Caco-2 (cell line): Measurements from ENCODE around the gene DAB2IP. TPM values are rescaled to one million over a fixed set of nuclear protein-coding genes. Genes with fewer than 3 reads are reported as not detected.

ENCODE experiments used
- BruUV-seq: library from RNA; stranded (reverse); fragments of 400-500 nt; replicated peaks from 2 replicates; lab custom pipeline; 2021; lab: Mats Ljungman, UMichigan
- CTCF ChIA-PET: fragments of 300-600 bp; sonication (Branson Sonifier 250); formaldehyde crosslinking; loops from one replicate; lab custom pipeline; 2022; ENCODE audit warnings: antibody characterized with exemption; lab: Charles Lee
- POLR2A ChIA-PET: fragments of 300-600 bp; sonication (Branson Sonifier 250); formaldehyde crosslinking; loops from one replicate; lab custom pipeline; 2022; ENCODE audit warnings: antibody characterized with exemption; lab: Charles Lee
- DNase-seq, 2 experiments: peaks; one replicate each; pipeline versions ENCODE4 v3.0.0 to v3.0.0-alpha.2; 2020 to 2022
- H3K27me3 ChIP-seq: replicated peaks from 2 replicates; pipeline ENCODE4 v1.6.0; 2011; ENCODE audit warnings: low read length; ENCODE audit not compliant: control insufficient read depth, insufficient read depth
- H3K36me3 ChIP-seq: 2 replicates; pipeline ENCODE4 v1.5.1; 2011; ENCODE audit warnings: low read length; ENCODE audit not compliant: control insufficient read depth, insufficient read depth
- H3K4me1 ChIP-seq: fragments of 250-450 bp; sonication (Bioruptor Pico); 2 replicates; pipeline ENCODE4 v1.5.1; 2020; ENCODE audit warnings: mild to moderate bottlenecking
- H3K4me3 ChIP-seq: 2 replicates; pipeline ENCODE4 v1.5.1; 2011; ENCODE audit warnings: low read depth, mild to moderate bottlenecking, control low read depth, low read length
- H3K9me3 ChIP-seq: fragments of 250-450 bp; sonication (Bioruptor Pico); 2 replicates; pipeline ENCODE4 v1.5.1; 2020; ENCODE audit warnings: mild to moderate bottlenecking, moderate library complexity
- H3K27ac Mint-ChIP-seq: one replicate; pipeline ENCODE4 v1.8.0; 2022; ENCODE audit warnings: mixed read lengths; ENCODE audit not compliant: unreplicated experiment
- H3K27me3 Mint-ChIP-seq: one replicate; pipeline ENCODE4 v1.8.0; 2022; ENCODE audit warnings: mixed read lengths; ENCODE audit not compliant: insufficient read depth, unreplicated experiment
- H3K36me3 Mint-ChIP-seq: one replicate; pipeline ENCODE4 v1.8.0; 2022; ENCODE audit warnings: mild to moderate bottlenecking, mixed read lengths; ENCODE audit not compliant: insufficient read depth, unreplicated experiment
- H3K4me1 Mint-ChIP-seq: one replicate; pipeline ENCODE4 v1.8.0; 2022; ENCODE audit warnings: low read depth, mixed read lengths; ENCODE audit not compliant: unreplicated experiment
- H3K4me3 Mint-ChIP-seq: one replicate; pipeline ENCODE4 v1.8.0; 2022; ENCODE audit warnings: mild to moderate bottlenecking, moderate library complexity, mixed read lengths; ENCODE audit not compliant: unreplicated experiment
- H3K9me3 Mint-ChIP-seq: one replicate; pipeline ENCODE4 v1.8.0; 2022; ENCODE audit warnings: mixed read lengths; ENCODE audit not compliant: unreplicated experiment
- intact Hi-C: fragments of 100-400 bp; cut with micrococcal nuclease; formaldehyde crosslinking; loops from one replicate; pipeline ENCODE4 v1.10.0; 2022; ENCODE audit not compliant: unreplicated experiment
- total RNA-seq: library from RNA; stranded (reverse); gene quantifications from 2 replicates; pipeline ENCODE4 v1.2.3, GENCODE V29; 2022
- TF ChIP-seq, protein P1 (sequence below), 2 experiments: fragments of 200-600 bp in 1 of 2; IDR thresholded peaks; 1 replicate in 1 of 2; 2 replicates in 1 of 2; pipeline versions ENCODE4 v1.5.1 to v1.8.0; 2011 to 2022; ENCODE audit warnings: antibody characterized with exemption in 1 of 2, control low read depth in 1 of 2, inconsistent platforms in 1 of 2, low read depth in 1 of 2, low read length in 1 of 2, mild to moderate bottlenecking in 1 of 2, moderate library complexity in 1 of 2; ENCODE audit not compliant: insufficient read depth in 1 of 2, severe bottlenecking in 1 of 2, unreplicated experiment in 1 of 2

The DAB2IP gene
- total RNA-seq, 1 experiment from 2014 or later = 26.0 TPM

DNA sequence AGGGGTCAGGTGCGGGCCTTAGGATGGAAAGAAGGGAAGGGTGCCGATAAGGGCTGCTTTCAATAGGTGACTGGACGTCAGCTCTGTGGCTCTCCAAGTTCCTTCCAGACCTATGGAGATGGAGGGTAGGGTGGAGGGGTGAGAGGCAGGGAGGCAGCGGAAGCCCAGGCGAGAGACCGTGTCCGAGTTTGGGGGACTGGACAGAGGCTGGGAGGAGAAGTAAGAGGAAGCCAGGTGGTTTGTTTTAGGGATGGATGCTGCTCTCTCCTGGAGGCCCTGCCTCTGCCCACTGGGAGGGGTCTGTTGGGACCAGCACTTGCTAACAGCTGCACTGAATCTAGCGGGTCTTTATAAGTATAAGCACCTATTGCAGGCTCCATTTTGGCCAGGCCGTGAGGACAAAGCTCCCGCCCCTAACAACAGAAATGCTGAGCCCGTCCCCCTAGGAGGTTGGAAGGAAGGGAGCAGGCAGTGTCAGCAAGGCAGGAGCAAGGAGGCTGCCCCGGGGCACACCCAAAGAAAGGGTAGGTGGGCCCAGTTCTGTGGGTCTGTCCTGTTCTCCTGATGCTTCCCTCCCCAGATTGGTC, 167.5 kb downstream of the DAB2IP start:
- Histone ChIP-seq H3K9me3 (no peaks in the 10 kb centered on the region), H3K36me3 (no peaks in the 10 kb centered on the region), H3K4me1 (peaks cover 4% of the 10 kb centered on the region; the same call in 1 of the 2 replicates), H3K27me3 (no peaks in the 10 kb centered on the region; the same call in 1 of the 2 replicates), H3K4me3 (no peak overlapping the region)
- DNase-seq = no peak
- BruUV-seq = no TSS peak
- H3K4me3 Mint-ChIP-seq = no peak overlapping the region
- intact Hi-C loops = no loop called here
- TF ChIP-seq, protein P1, sequence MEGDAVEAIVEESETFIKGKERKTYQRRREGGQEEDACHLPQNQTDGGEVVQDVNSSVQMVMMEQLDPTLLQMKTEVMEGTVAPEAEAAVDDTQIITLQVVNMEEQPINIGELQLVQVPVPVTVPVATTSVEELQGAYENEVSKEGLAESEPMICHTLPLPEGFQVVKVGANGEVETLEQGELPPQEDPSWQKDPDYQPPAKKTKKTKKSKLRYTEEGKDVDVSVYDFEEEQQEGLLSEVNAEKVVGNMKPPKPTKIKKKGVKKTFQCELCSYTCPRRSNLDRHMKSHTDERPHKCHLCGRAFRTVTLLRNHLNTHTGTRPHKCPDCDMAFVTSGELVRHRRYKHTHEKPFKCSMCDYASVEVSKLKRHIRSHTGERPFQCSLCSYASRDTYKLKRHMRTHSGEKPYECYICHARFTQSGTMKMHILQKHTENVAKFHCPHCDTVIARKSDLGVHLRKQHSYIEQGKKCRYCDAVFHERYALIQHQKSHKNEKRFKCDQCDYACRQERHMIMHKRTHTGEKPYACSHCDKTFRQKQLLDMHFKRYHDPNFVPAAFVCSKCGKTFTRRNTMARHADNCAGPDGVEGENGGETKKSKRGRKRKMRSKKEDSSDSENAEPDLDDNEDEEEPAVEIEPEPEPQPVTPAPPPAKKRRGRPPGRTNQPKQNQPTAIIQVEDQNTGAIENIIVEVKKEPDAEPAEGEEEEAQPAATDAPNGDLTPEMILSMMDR (IDR thresholded peaks at IDR 0.05; ENCODE audit: insufficient read depth in 1 of 2, low read depth in 1 of 2, low read length in 1 of 2, severe bottlenecking in 1 of 2, unreplicated experiment in 1 of 2) = no peak
- no peaks in the 10 kb centered on the region for H3K36me3 Mint-ChIP-seq
- ChIA-PET CTCF (no interaction called here), POLR2A (no interaction called here)
- no peaks in the 10 kb centered on the region for H3K27me3 Mint-ChIP-seq
- no peaks in the 10 kb centered on the region for H3K9me3 Mint-ChIP-seq
- no peaks in the 10 kb centered on the region for H3K4me1 Mint-ChIP-seq
- H3K27ac Mint-ChIP-seq = no peak overlapping the region

DNA sequence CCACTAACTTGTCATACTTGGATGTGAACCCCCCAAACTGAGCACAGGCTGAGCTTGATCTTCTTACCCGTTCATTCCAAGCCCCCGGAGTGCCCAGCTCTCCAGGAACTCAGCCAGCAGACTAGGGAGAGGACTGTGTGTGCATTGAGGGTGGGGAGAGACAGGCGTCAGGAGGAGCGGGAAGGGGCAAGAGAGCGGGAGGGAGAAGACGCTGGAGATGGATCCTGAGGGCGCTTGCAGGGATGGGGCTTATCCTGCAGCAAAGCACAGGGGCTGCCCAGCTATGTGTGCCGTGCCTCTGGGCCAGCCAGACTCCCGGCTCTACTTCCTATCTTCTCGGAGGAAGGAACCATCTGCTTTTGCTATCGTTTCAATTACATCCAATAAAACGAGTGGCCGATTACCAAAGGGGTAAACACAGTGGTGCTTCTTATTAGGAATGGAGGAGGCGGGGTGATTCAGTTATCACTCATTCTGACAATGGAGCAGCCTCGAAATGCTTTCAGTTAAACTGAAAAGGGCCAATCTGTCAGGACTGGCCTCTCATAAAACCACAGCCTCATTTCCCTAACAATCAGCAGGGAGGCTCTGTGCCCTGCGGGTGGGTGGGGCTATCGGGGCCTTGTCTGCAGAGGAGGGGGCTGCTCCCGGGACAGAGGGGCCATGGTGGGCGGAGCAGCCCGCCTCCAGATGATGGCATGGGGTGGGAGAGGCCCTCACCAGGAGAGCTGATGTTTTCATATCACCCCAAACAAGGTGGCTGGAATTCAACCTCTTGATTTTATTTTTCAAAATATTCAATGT, 168.2 kb downstream of the DAB2IP start:
- Mint-ChIP-seq H3K27me3 (no peaks in the 10 kb centered on the region), H3K4me3 (no peak overlapping the region), H3K36me3 (no peaks in the 10 kb centered on the region), H3K27ac (no peak overlapping the region), H3K9me3 (no peaks in the 10 kb centered on the region), H3K4me1 (no peaks in the 10 kb centered on the region)
- H3K4me3 ChIP-seq = no peak overlapping the region
- no TSS peak for BruUV-seq
- peaks cover 2% of the 10 kb centered on the region; the same call in 1 of the 2 replicates for H3K4me1 ChIP-seq
- no peaks in the 10 kb centered on the region for H3K36me3 ChIP-seq
- H3K9me3 ChIP-seq = no peaks in the 10 kb centered on the region
- intact Hi-C loops = no loop called here
- no peak for DNase-seq
- no peaks in the 10 kb centered on the region; the same call in 1 of the 2 replicates for H3K27me3 ChIP-seq
- ChIA-PET POLR2A (no interaction called here), CTCF (interaction anchor here (0.6 kb wide), 1 partner anchor 76 kb away, joined by 3 read pairs; no protein-coding TSS in a partner anchor)
- TF ChIP-seq, protein P1 (IDR thresholded peaks at IDR 0.05; ENCODE audit: insufficient read depth in 1 of 2, low read depth in 1 of 2, low read length in 1 of 2, severe bottlenecking in 1 of 2, unreplicated experiment in 1 of 2) = no peak

DNA sequence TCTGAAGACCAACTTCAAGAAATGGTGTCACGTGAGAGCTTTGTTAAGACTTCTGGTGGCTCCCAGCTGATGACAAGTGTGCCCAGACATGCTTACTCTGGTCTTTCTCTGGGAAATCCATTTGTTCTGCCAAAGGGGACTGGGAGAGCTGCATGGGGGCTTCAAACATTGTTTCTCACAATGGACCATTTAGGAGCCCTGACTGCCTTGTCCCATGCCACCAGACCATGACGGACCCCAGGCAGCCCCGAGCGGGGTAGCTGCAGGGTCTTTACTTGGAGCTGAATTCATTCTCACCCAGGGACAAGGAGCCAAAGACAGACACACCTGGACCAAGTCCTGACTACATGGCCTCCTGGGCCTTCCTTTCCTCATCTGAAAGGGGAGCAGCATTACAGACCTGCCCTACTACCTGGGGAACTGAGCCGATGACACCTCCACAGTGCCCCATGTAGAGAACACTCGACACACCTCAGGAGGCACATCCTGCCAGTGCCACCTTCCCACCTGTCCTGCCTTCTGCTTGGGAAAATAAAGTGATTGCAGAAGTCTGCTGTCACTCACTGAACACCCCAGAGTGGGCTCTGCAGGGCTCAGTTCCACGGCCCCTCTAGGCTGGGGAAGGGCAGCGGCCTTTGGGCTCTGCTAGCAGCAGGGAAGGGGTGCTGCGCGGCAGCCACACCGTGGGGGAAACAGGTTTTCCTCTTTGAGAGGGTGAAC, 169.0 kb downstream of the DAB2IP start:
- ChIA-PET POLR2A (no interaction called here), CTCF (interaction anchor here (0.6 kb wide), 1 partner anchor 77 kb away, joined by 3 read pairs; no protein-coding TSS in a partner anchor)
- H3K27me3 ChIP-seq = no peaks in the 10 kb centered on the region; the same call in 1 of the 2 replicates
- H3K4me3 ChIP-seq = no peak overlapping the region
- Mint-ChIP-seq H3K4me1 (no peaks in the 10 kb centered on the region), H3K36me3 (no peaks in the 10 kb centered on the region), H3K27me3 (no peaks in the 10 kb centered on the region), H3K9me3 (no peaks in the 10 kb centered on the region), H3K27ac (no peak overlapping the region), H3K4me3 (no peak overlapping the region)
- no peaks in the 10 kb centered on the region for H3K36me3 ChIP-seq
- DNase-seq = no peak
- TF ChIP-seq, protein P1 (IDR thresholded peaks at IDR 0.05; ENCODE audit: insufficient read depth in 1 of 2, low read depth in 1 of 2, low read length in 1 of 2, severe bottlenecking in 1 of 2, unreplicated experiment in 1 of 2) = no peak
- intact Hi-C loops = no loop called here
- no TSS peak for BruUV-seq
- H3K9me3 ChIP-seq = no peaks in the 10 kb centered on the region
- no peaks in the 10 kb centered on the region; the same call in 1 of the 2 replicates for H3K4me1 ChIP-seq
